Occipital lobe (tissue), 2 donors: ENCODE data around the gene ARHGAP42. TPM values are rescaled to one million over a fixed set of nuclear protein-coding genes. Genes with fewer than 3 reads are reported as not detected.
"Not testable (repeated sequence)": the region's sequence is repeated elsewhere in the genome, so short reads cannot be mapped to it uniquely, and the experiment has no call there.

Source experiments
- DNase-seq: peaks from one replicate; lab custom pipeline; 2025; lab: John Stamatoyannopoulos, UW
- total RNA-seq: library from RNA; depleted of rRNA; stranded (reverse); fragments of >200 nt; gene quantifications from one replicate; pipeline ENCODE4 v1.2.3, GENCODE V29; 2014

Gene ARHGAP42
- total RNA-seq, 1 donor from 2014 or later = 7.2 TPM

GRCh38 chr11:100963375-100963774, 276.3 kb downstream of the ARHGAP42 start:
- DNase-seq = no peak

GRCh38 chr11:100964435-100964834, 277.3 kb downstream of the ARHGAP42 start:
- DNase-seq = no peak

DNA sequence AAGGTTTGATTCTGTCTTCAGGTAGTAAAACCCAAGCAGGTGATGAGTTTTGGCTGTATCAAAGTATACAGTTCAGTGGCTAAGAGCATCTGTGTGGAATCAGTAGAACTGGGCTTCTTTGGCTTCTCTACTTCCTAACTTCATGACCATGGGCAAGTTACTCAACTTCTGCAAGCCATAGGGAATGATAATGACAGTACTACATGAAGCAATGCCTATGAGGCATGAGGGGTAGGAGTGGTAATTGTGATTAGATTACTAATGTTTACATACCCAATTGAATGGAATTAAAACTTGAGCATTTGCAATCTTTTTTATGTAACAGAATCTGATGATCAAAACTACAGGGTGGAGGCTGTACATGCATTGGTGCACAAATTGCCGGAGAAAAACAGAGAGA, 278.3 kb downstream of the ARHGAP42 start:
- DNase-seq = no peak

GRCh38 chr11:100966366-100966765, 279.3 kb downstream of the ARHGAP42 start:
- DNase-seq = no peak

- DNase-seq = no peak
These were observed 281.9 kb downstream of the ARHGAP42 start for GRCh38 chr11:100969008-100969407.

- no peak for DNase-seq
These were observed 283.4 kb downstream of the ARHGAP42 start for GRCh38 chr11:100970283-100971164.

- DNase-seq = no peak
These were observed 285.0 kb downstream of the ARHGAP42 start for GRCh38 chr11:100972046-100972445.

- DNase-seq = no peak
These were observed 291.4 kb downstream of the ARHGAP42 start for GRCh38 chr11:100978442-100978841.

DNA sequence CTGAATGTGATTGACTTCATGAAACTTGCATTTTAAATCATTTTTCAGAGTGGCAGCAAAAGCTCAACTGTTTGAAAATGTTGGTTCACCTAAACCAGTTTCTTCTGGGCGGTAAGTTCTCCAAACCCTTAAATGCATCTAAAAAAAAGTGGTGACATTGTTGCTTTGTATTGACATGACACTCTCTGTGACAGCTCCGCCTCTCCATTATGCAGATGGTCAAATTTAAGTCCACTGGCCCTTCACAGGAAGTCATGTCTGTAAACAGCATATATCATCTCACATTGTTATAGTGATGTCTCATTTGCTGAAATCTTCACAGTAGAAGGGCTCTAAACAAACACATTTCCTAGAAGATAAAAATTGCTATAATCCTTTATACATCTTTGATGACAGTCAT, 291.9 kb downstream of the ARHGAP42 start:
- DNase-seq = no peak

- no peak for DNase-seq
These were observed 293.1 kb downstream of the ARHGAP42 start for GRCh38 chr11:100980156-100980555.

- no peak for DNase-seq
These were observed 294.2 kb downstream of the ARHGAP42 start for GRCh38 chr11:100981196-100981824.

GRCh38 chr11:100984668-100985067, 297.6 kb downstream of the ARHGAP42 start:
- DNase-seq = no peak

DNA sequence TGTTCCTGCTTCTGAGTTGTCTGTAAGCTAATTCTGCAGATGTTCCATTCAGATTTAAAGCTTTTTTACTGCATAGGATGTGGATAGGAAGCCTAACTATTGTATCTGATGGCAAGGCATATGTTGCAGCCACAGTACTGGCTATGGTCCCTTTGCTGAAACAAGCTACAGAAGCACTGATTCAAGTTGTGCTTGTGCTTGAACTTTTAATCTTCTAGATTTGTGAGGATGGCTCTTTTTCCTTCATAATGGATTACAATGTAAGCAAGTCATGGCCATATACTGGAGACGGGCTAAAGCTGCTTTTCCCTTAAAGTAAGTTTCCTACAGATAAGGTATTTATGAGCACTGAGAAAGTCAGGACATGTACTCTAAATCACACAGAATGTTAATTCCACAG, 303.8 kb downstream of the ARHGAP42 start:
- no peak for DNase-seq

- DNase-seq = no peak
These were observed 304.5 kb downstream of the ARHGAP42 start for GRCh38 chr11:100991541-100991940.

GRCh38 chr11:100994966-100995365, 307.9 kb downstream of the ARHGAP42 start:
- DNase-seq = no peak

DNA sequence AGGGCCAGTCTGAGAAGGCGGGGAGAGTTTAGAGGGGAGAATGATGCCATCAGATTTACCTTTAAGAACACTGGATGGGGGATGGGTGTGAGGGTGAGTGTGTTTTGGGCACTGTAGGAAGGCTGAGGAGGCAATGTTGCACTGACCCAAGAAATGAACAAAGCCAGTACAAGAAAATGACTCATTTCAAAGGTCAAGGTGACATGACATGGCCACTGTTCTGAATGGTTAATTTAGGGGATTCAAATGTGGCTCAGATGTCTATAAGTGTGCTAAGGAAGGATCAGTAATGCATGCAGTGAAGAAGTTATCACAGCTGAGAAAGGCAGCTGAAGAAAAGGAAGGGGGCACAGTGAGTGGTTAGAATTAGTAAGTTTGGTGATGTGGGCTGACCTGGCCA, 312.7 kb downstream of the ARHGAP42 start:
- no peak for DNase-seq

GRCh38 chr11:101003468-101003867, 316.4 kb downstream of the ARHGAP42 start:
- DNase-seq = no peak

- DNase-seq = no peak
These were observed 322.0 kb downstream of the ARHGAP42 start for GRCh38 chr11:101008961-101009689.

GRCh38 chr11:101009690-101010055, 322.6 kb downstream of the ARHGAP42 start:
- no peak for DNase-seq

GRCh38 chr11:101010899-101011298, 323.8 kb downstream of the ARHGAP42 start:
- DNase-seq = no peak

DNA sequence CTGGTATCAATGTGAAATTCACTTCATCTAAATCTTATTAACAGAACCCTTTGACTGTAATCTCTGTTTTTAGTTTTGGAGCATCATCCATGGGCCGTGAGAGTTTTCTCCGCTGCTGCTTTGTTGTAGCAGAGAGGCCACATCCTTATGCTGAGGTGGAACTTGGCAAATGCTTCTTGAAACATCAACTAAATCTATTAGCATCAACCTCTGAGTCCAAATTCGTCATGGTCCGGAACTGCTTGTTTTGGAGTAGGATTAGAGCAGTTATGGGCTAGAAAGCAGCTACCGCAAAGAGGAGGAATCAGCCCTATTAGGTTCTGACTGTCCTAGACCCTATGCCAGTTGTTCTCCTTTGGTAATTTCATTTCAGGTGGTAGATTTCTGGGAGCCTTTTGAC, 324.8 kb downstream of the ARHGAP42 start:
- no peak for DNase-seq

GRCh38 chr11:101013702-101014101, 326.6 kb downstream of the ARHGAP42 start:
- not testable (repeated sequence) for DNase-seq
